Neuron (in vitro differentiated cells): ENCODE measurements around the gene GREB1.

ENCODE experiments used
- H2AFZ ChIP-seq: one replicate; pipeline ENCODE4 v1.6.1; 2013; ENCODE audit warnings: low read depth, mild to moderate bottlenecking, inconsistent platforms, low read length, moderate library complexity
- H3K27me3 ChIP-seq: one replicate; pipeline ENCODE4 v1.6.1; 2013; ENCODE audit warnings: low read length; ENCODE audit not compliant: insufficient read depth
- H3K36me3 ChIP-seq: one replicate; pipeline ENCODE4 v1.6.1; 2013; ENCODE audit warnings: low read length; ENCODE audit not compliant: insufficient read depth
- H3K4me1 ChIP-seq: one replicate; pipeline ENCODE4 v1.6.1; 2013; ENCODE audit warnings: low read length; ENCODE audit not compliant: insufficient read depth
- H3K4me3 ChIP-seq: 2 replicates; pipeline ENCODE4 v1.5.1; 2013; ENCODE audit warnings: mild to moderate bottlenecking, low read length, moderate library complexity
- H3K9me3 ChIP-seq: one replicate; pipeline ENCODE4 v1.6.1; 2013; ENCODE audit warnings: low read length

Gene GREB1

GRCh38 chr2:11502740-11503292 lies 31.0 kb upstream of the GREB1 start:
- Histone ChIP-seq H3K36me3 (peaks cover under 1% of the 10 kb centered on the region), H3K4me1 (peaks cover 19% of the 10 kb centered on the region), H2AFZ (no peak overlapping the region)

GRCh38 chr2:11503354-11503927 lies 30.4 kb upstream of the GREB1 start:
- H3K36me3 ChIP-seq, result peaks cover 6% of the 10 kb centered on the region
- H3K9me3 ChIP-seq, result peaks cover 17% of the 10 kb centered on the region
- no peak overlapping the region for H3K4me3 ChIP-seq
- no peak overlapping the region for H2AFZ ChIP-seq
- no peaks in the 10 kb centered on the region for H3K27me3 ChIP-seq
- peaks cover 13% of the 10 kb centered on the region for H3K4me1 ChIP-seq

More at GRCh38 chr2:11502740-11503292, 31.0 kb upstream of the GREB1 start:
- H3K9me3 ChIP-seq, result peaks cover 14% of the 10 kb centered on the region
- no peak overlapping the region for H3K4me3 ChIP-seq
- H3K27me3 ChIP-seq, result no peaks in the 10 kb centered on the region

- Histone ChIP-seq H3K4me3 (no peak overlapping the region), H2AFZ (no peak overlapping the region), H3K4me1 (no peaks in the 10 kb centered on the region), H3K36me3 (peaks cover 11% of the 10 kb centered on the region), H3K27me3 (no peaks in the 10 kb centered on the region), H3K9me3 (peaks cover 17% of the 10 kb centered on the region)
Measured at GRCh38 chr2:11505652-11506610, 27.9 kb upstream of the GREB1 start.

- Histone ChIP-seq H3K9me3 (peaks cover 17% of the 10 kb centered on the region), H2AFZ (no peak overlapping the region), H3K36me3 (peaks cover 11% of the 10 kb centered on the region), H3K27me3 (no peaks in the 10 kb centered on the region), H3K4me1 (peaks cover 2% of the 10 kb centered on the region), H3K4me3 (no peak overlapping the region)
Measured at GRCh38 chr2:11506611-11506969, 27.3 kb upstream of the GREB1 start.

- Histone ChIP-seq H2AFZ (no peak overlapping the region), H3K4me1 (peaks cover 3% of the 10 kb centered on the region), H3K36me3 (peaks cover 11% of the 10 kb centered on the region), H3K27me3 (no peaks in the 10 kb centered on the region), H3K9me3 (peaks cover 17% of the 10 kb centered on the region), H3K4me3 (no peak overlapping the region)
Measured at GRCh38 chr2:11507517-11507916, 26.3 kb upstream of the GREB1 start.

GRCh38 chr2:11508279-11508678 lies 25.6 kb upstream of the GREB1 start:
- Histone ChIP-seq H3K36me3 (peaks cover 11% of the 10 kb centered on the region), H3K9me3 (peaks cover 11% of the 10 kb centered on the region), H2AFZ (no peak overlapping the region), H3K4me3 (no peak overlapping the region), H3K27me3 (no peaks in the 10 kb centered on the region), H3K4me1 (peaks cover 3% of the 10 kb centered on the region)

- no peak overlapping the region for H2AFZ ChIP-seq
- H3K4me1 ChIP-seq, result peaks cover 8% of the 10 kb centered on the region
- H3K27me3 ChIP-seq, result no peaks in the 10 kb centered on the region
- H3K9me3 ChIP-seq, result peaks cover 5% of the 10 kb centered on the region
- H3K36me3 ChIP-seq, result peaks cover 11% of the 10 kb centered on the region
- H3K4me3 ChIP-seq, result no peak overlapping the region
Measured at GRCh38 chr2:11509657-11510360, 24.0 kb upstream of the GREB1 start.

- Histone ChIP-seq H3K9me3 (peaks cover 3% of the 10 kb centered on the region), H3K4me3 (no peak overlapping the region), H3K27me3 (no peaks in the 10 kb centered on the region), H3K4me1 (peaks cover 28% of the 10 kb centered on the region), H2AFZ (no peak overlapping the region), H3K36me3 (peaks cover 13% of the 10 kb centered on the region)
Measured at GRCh38 chr2:11512431-11512830, 21.4 kb upstream of the GREB1 start.

- peaks cover 8% of the 10 kb centered on the region for H3K36me3 ChIP-seq
- H3K4me1 ChIP-seq, result peaks cover 32% of the 10 kb centered on the region
- H3K4me3 ChIP-seq, result no peak overlapping the region
- no peak overlapping the region for H2AFZ ChIP-seq
- peaks cover 1% of the 10 kb centered on the region for H3K9me3 ChIP-seq
- no peaks in the 10 kb centered on the region for H3K27me3 ChIP-seq
Measured at GRCh38 chr2:11513319-11513718, 20.5 kb upstream of the GREB1 start.

GRCh38 chr2:11514081-11514730 lies 19.6 kb upstream of the GREB1 start:
- Histone ChIP-seq H3K4me1 (peaks cover 32% of the 10 kb centered on the region), H3K9me3 (no peaks in the 10 kb centered on the region), H3K27me3 (no peaks in the 10 kb centered on the region), H3K36me3 (peaks cover 5% of the 10 kb centered on the region), H2AFZ (no peak overlapping the region), H3K4me3 (no peak overlapping the region)

GRCh38 chr2:11514904-11515303 lies 18.9 kb upstream of the GREB1 start:
- no peak overlapping the region for H2AFZ ChIP-seq
- H3K36me3 ChIP-seq, result peaks cover 5% of the 10 kb centered on the region
- peaks cover 2% of the 10 kb centered on the region for H3K9me3 ChIP-seq
- no peak overlapping the region for H3K4me3 ChIP-seq
- peaks cover 32% of the 10 kb centered on the region for H3K4me1 ChIP-seq
- no peaks in the 10 kb centered on the region for H3K27me3 ChIP-seq

- H3K4me3 ChIP-seq, result no peak overlapping the region
- no peak overlapping the region for H2AFZ ChIP-seq
- H3K27me3 ChIP-seq, result no peaks in the 10 kb centered on the region
- H3K36me3 ChIP-seq, result peaks cover 2% of the 10 kb centered on the region
- peaks cover 32% of the 10 kb centered on the region for H3K4me1 ChIP-seq
- peaks cover 2% of the 10 kb centered on the region for H3K9me3 ChIP-seq
Measured at GRCh38 chr2:11515490-11515981, 18.3 kb upstream of the GREB1 start.
